T-helper 22 cell (primary cell): ENCODE results near the gene EPN3.

Experiments
- DNase-seq: peaks from one replicate; pipeline ENCODE4 v3.0.0-alpha.2; 2020; ENCODE audit warnings: low read depth

EPN3 gene

GRCh38 chr17:50535407-50535806 lies 2.9 kb downstream of the EPN3 start:
- DNase-seq: no peak

GRCh38 chr17:50536683-50537646 lies 4.4 kb downstream of the EPN3 start:
- DNase-seq: no peak

- DNase-seq: no peak
Measured at GRCh38 chr17:50537721-50538548, 5.4 kb downstream of the EPN3 start.

- DNase-seq: no peak
Measured at GRCh38 chr17:50538549-50539410, 6.2 kb downstream of the EPN3 start.

GRCh38 chr17:50539762-50540559 lies 7.4 kb downstream of the EPN3 start:
- no peak for DNase-seq

- no peak for DNase-seq
Measured at GRCh38 chr17:50540560-50541401, 8.2 kb downstream of the EPN3 start.

GRCh38 chr17:50541402-50541715 lies 8.8 kb downstream of the EPN3 start:
- no peak for DNase-seq

- peak; percentile 69 for DNase-seq
Measured at GRCh38 chr17:50541716-50542688, 9.5 kb downstream of the EPN3 start.

GRCh38 chr17:50542795-50543774 lies 10.6 kb downstream of the EPN3 start:
- DNase-seq: no peak

- DNase-seq: no peak
Measured at GRCh38 chr17:50544516-50544915, 12.0 kb downstream of the EPN3 start.

GRCh38 chr17:50545311-50545710 lies 12.8 kb downstream of the EPN3 start:
- no peak for DNase-seq

GRCh38 chr17:50546701-50547034 lies 14.1 kb downstream of the EPN3 start:
- no peak for DNase-seq

GRCh38 chr17:50547035-50547735 lies 14.7 kb downstream of the EPN3 start, which contains the start of gene SPATA20:
Gene SPATA20 (plus strand): TSS chr17:50547174. CDS start chr17:50547209, 35 bp downstream.
- peak; percentile 62 for DNase-seq

- DNase-seq: no peak
Measured at GRCh38 chr17:50547736-50548083, 15.2 kb downstream of the EPN3 start.

- DNase-seq: no peak
Measured at GRCh38 chr17:50548831-50549230, 16.3 kb downstream of the EPN3 start.

GRCh38 chr17:50549256-50549941 lies 16.9 kb downstream of the EPN3 start:
- no peak for DNase-seq

GRCh38 chr17:50549969-50550368 lies 17.4 kb downstream of the EPN3 start:
- no peak for DNase-seq
